Liver (tissue), 9 donors: ENCODE data around the gene DARS1. TPM values are rescaled to one million over a fixed set of nuclear protein-coding genes. Genes with fewer than 3 reads are reported as not detected.

Source experiments
- DNase-seq: peaks from one replicate; pipeline ENCODE4 v3.0.0-alpha.2; 2017; ENCODE audit warnings: low spot score
- H3K27ac ChIP-seq, 2 donors: one replicate each; pipeline ENCODE4 v1.7.0; 2013; ENCODE audit warnings: inconsistent platforms in 2 of 2, low read length in 2 of 2, control low read depth in 1 of 2, low read depth in 1 of 2, mild to moderate bottlenecking in 1 of 2
- H3K27me3 ChIP-seq, 4 donors: one replicate each; pipeline versions ENCODE4 v1.6.1 to v1.7.0; 2013; ENCODE audit warnings: low read length in 3 of 4, inconsistent platforms in 1 of 4, mild to moderate bottlenecking in 1 of 4, moderate library complexity in 1 of 4; ENCODE audit not compliant: control insufficient read depth in 4 of 4, insufficient read depth in 4 of 4
- H3K36me3 ChIP-seq, 4 donors: one replicate each; pipeline versions ENCODE4 v1.6.1 to v1.7.0; 2013; ENCODE audit warnings: low read length in 3 of 4, mild to moderate bottlenecking in 3 of 4, low read depth in 1 of 4, moderate library complexity in 1 of 4; ENCODE audit not compliant: control insufficient read depth in 4 of 4, insufficient read depth in 3 of 4
- H3K4me1 ChIP-seq, 4 donors: one replicate each; pipeline versions ENCODE4 v1.6.1 to v1.7.0; 2013; ENCODE audit warnings: low read length in 3 of 4, mild to moderate bottlenecking in 3 of 4, moderate library complexity in 1 of 4; ENCODE audit not compliant: control insufficient read depth in 4 of 4, insufficient read depth in 4 of 4
- H3K4me3 ChIP-seq, 3 donors: one replicate each; pipeline versions ENCODE4 v1.6.1 to v1.7.0; 2013; ENCODE audit warnings: low read length in 3 of 3, control low read depth in 1 of 3, low read depth in 1 of 3, mild to moderate bottlenecking in 1 of 3
- H3K9ac ChIP-seq, 2 donors: one replicate each; pipeline ENCODE4 v1.7.0; 2013; ENCODE audit warnings: low read length in 2 of 2, mild to moderate bottlenecking in 2 of 2, moderate library complexity in 2 of 2, control low read depth in 1 of 2, low read depth in 1 of 2
- H3K9me3 ChIP-seq, 4 donors: one replicate each; pipeline versions ENCODE4 v1.6.1 to v1.7.0; 2013; ENCODE audit warnings: low read length in 3 of 4; ENCODE audit not compliant: control insufficient read depth in 4 of 4
- ATF3 ChIP-seq: IDR thresholded peaks from 2 replicates; pipeline ENCODE4 v1.6.1; 2016; ENCODE audit warnings: antibody characterized with exemption
- CTCF ChIP-seq: fragments of 150-350 bp; IDR thresholded peaks from 2 replicates; pipeline ENCODE4 v1.5.1; 2017; ENCODE audit warnings: improper control_type of control experiment, low read depth, low read length; ENCODE audit not compliant: missing input control
- EGR1 ChIP-seq, 2 donors: IDR thresholded peaks; 2 replicates each; pipeline ENCODE4 v1.6.1; 2016 to 2018; ENCODE audit warnings: antibody characterized with exemption in 2 of 2, low read depth in 2 of 2
- FOXA1 ChIP-seq: IDR thresholded peaks from 2 replicates; pipeline ENCODE4 v1.6.1; 2016; ENCODE audit warnings: antibody characterized with exemption
- FOXA2 ChIP-seq: IDR thresholded peaks from 2 replicates; pipeline ENCODE4 v1.6.1; 2016; ENCODE audit warnings: antibody characterized with exemption
- GABPA ChIP-seq, 2 donors: IDR thresholded peaks in 1 of 2; conservative IDR thresholded peaks in 1 of 2; 2 replicates each; pipeline ENCODE4 v1.6.1; 2016; ENCODE audit warnings: antibody characterized with exemption in 2 of 2, mild to moderate bottlenecking in 1 of 2, moderate library complexity in 1 of 2
- HNF4A ChIP-seq, 2 donors: conservative IDR thresholded peaks; 2 replicates each; pipeline ENCODE4 v1.6.1; 2016; ENCODE audit warnings: antibody characterized with exemption in 2 of 2, mild to moderate bottlenecking in 2 of 2
- HNF4G ChIP-seq: IDR thresholded peaks from 2 replicates; pipeline ENCODE4 v1.6.1; 2016; ENCODE audit warnings: antibody characterized with exemption
- JUND ChIP-seq, 2 donors: IDR thresholded peaks; 2 replicates each; pipeline ENCODE4 v1.6.1; 2016; ENCODE audit warnings: antibody characterized with exemption in 2 of 2
- MAX ChIP-seq: IDR thresholded peaks from 2 replicates; pipeline ENCODE4 v1.6.1; 2016; ENCODE audit warnings: antibody characterized with exemption
- NR2F2 ChIP-seq: IDR thresholded peaks from 2 replicates; pipeline ENCODE4 v1.6.1; 2016; ENCODE audit warnings: antibody characterized with exemption
- RAD21 ChIP-seq, 2 donors: IDR thresholded peaks; 2 replicates each; pipeline ENCODE4 v1.6.1; 2016; ENCODE audit warnings: antibody characterized with exemption in 2 of 2, mild to moderate bottlenecking in 2 of 2
- REST ChIP-seq: IDR thresholded peaks from 2 replicates; pipeline ENCODE4 v1.6.1; 2016; ENCODE audit warnings: antibody characterized with exemption, mild to moderate bottlenecking
- RXRA ChIP-seq, 2 donors: IDR thresholded peaks; 2 replicates each; pipeline ENCODE4 v1.6.1; 2017 to 2018; ENCODE audit warnings: antibody characterized with exemption in 2 of 2, mild to moderate bottlenecking in 1 of 2
- SP1 ChIP-seq: IDR thresholded peaks from 2 replicates; pipeline ENCODE4 v1.6.1; 2018; ENCODE audit warnings: antibody characterized with exemption, mild to moderate bottlenecking
- TAF1 ChIP-seq: conservative IDR thresholded peaks from 2 replicates; pipeline ENCODE4 v1.6.1; 2016; ENCODE audit warnings: antibody characterized with exemption, mild to moderate bottlenecking
- YY1 ChIP-seq: IDR thresholded peaks from 2 replicates; pipeline ENCODE4 v1.6.1; 2016; ENCODE audit warnings: antibody characterized with exemption, mild to moderate bottlenecking
- ZBTB33 ChIP-seq: IDR thresholded peaks from 2 replicates; pipeline ENCODE4 v1.6.1; 2016; ENCODE audit warnings: antibody characterized with exemption
- WGBS: extraction: QIAGEN DNeasy Blood & Tissue Kit; methylation state at CpG from one replicate; pipeline ENCODE4 v1.1.7; 2013; 5-methylcytosine and 5-hydroxymethylcytosine counted together
- polyA plus RNA-seq, 2 donors: library from polyadenylated mRNA; stranded (reverse) in 1 of 2; unstranded in 1 of 2; fragments of 200-250 nt in 1 of 2; fragments of >200 nt in 1 of 2; fragmentation: Nextera tagmentation in 1 of 2; extraction: Ambion mirVana in 1 of 2; gene quantifications; one replicate each; pipeline versions ENCODE4 v1.2.1 to v1.2.3, GENCODE V29; 2013 to 2015
- total RNA-seq, 2 donors: library from RNA; depleted of rRNA; stranded (reverse); fragments of >200 nt; gene quantifications; one replicate each; pipeline ENCODE4 v1.2.3, GENCODE V29; 2014
- donor health status: healthy.
- donor health status: healthy.
- donor health status: healthy.
- donor health status: healthy.
- donor health status: healthy.

DARS1 gene
- total and polyA plus RNA-seq, 4 donors = 25.0 to 44.1 (median 32.6) TPM

- DNase-seq = no peak
- Histone ChIP-seq H3K27me3 (no peaks in the 10 kb centered on the region), H3K9ac (no peak overlapping the region), H3K27ac (no peak overlapping the region), H3K4me1 (no peaks in the 10 kb centered on the region), H3K36me3 (no peaks in the 10 kb centered on the region), H3K9me3 (no peaks in the 10 kb centered on the region), H3K4me3 (no peak overlapping the region)
- 85% methylated on average over 2 of the region's 2 CpGs for WGBS
- no peak for TF ChIP-seq YY1
- no peak for TF ChIP-seq TAF1
- no peak for TF ChIP-seq RAD21 (IDR thresholded peaks at IDR 0.05)
- TF ChIP-seq HNF4G = no peak
- no peak for TF ChIP-seq EGR1 (IDR thresholded peaks at IDR 0.05; ENCODE audit: low read depth in 2 of 2)
- no peak for TF ChIP-seq GABPA (IDR thresholded peaks at IDR 0.05 in 1 of 2, conservative IDR thresholded peaks at IDR 0.05 in 1 of 2)
- TF ChIP-seq NR2F2 = no peak
- no peak for TF ChIP-seq CTCF
- no peak for TF ChIP-seq REST
- TF ChIP-seq HNF4A (conservative IDR thresholded peaks at IDR 0.05) = no peak
- no peak for TF ChIP-seq ZBTB33
- no peak for TF ChIP-seq JUND (IDR thresholded peaks at IDR 0.05)
- TF ChIP-seq RXRA (IDR thresholded peaks at IDR 0.05) = no peak
- TF ChIP-seq SP1 = no peak
- TF ChIP-seq FOXA2 = no peak
- TF ChIP-seq ATF3 = no peak
- no peak for TF ChIP-seq MAX
- no peak for TF ChIP-seq FOXA1
Observed at GRCh38 chr2:135893374-135893794, 92.0 kb downstream of the DARS1 start.

- WGBS = 75% methylated on average over 6 of the region's 6 CpGs
- Histone ChIP-seq H3K36me3 (no peaks in the 10 kb centered on the region), H3K9ac (no peak overlapping the region), H3K27ac (no peak overlapping the region), H3K9me3 (no peaks in the 10 kb centered on the region), H3K4me3 (no peak overlapping the region), H3K4me1 (no peaks in the 10 kb centered on the region), H3K27me3 (peaks cover 0 to 2% (median 0%) of the 10 kb centered on the region in 4 donors)
- DNase-seq = no peak
- TF ChIP-seq GABPA (IDR thresholded peaks at IDR 0.05 in 1 of 2, conservative IDR thresholded peaks at IDR 0.05 in 1 of 2) = no peak
- no peak for TF ChIP-seq ZBTB33
- no peak for TF ChIP-seq REST
- no peak for TF ChIP-seq JUND (IDR thresholded peaks at IDR 0.05)
- no peak for TF ChIP-seq HNF4G
- TF ChIP-seq FOXA2 = no peak
- TF ChIP-seq EGR1 (IDR thresholded peaks at IDR 0.05; ENCODE audit: low read depth in 2 of 2) = no peak
- no peak for TF ChIP-seq RAD21 (IDR thresholded peaks at IDR 0.05)
Observed at GRCh38 chr2:135890835-135891234, 94.6 kb downstream of the DARS1 start.
